ENCODE measurements around the gene FAM107B.

DNA sequence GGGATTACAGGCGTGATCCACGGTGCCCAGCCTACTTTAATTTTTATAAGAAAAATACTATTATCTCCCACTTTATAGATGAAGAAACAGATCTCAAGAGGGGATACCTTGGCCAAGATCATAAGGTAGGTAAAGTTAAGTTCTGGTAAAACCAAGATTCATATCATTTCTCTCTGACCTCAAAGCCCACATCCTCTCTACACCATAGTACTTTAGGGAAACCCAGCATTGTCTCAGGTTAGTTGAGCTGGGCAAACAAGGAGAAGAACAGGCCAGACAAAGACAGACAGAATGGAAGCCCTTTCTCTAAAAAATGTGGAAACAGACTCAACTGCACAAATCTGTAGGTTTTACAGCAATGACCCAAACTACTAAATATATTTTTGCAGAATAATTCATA, 246.2 kb downstream of the FAM107B start:
- no peak for TF ChIP-seq EZH2 (IDR thresholded peaks at IDR 0.05; ENCODE audit: low read depth, low read length, severe bottlenecking)
- TF ChIP-seq BRCA1 (IDR thresholded peaks at IDR 0.05; ENCODE audit: low read depth, low read length) = no peak
- TF ChIP-seq, protein P1, sequence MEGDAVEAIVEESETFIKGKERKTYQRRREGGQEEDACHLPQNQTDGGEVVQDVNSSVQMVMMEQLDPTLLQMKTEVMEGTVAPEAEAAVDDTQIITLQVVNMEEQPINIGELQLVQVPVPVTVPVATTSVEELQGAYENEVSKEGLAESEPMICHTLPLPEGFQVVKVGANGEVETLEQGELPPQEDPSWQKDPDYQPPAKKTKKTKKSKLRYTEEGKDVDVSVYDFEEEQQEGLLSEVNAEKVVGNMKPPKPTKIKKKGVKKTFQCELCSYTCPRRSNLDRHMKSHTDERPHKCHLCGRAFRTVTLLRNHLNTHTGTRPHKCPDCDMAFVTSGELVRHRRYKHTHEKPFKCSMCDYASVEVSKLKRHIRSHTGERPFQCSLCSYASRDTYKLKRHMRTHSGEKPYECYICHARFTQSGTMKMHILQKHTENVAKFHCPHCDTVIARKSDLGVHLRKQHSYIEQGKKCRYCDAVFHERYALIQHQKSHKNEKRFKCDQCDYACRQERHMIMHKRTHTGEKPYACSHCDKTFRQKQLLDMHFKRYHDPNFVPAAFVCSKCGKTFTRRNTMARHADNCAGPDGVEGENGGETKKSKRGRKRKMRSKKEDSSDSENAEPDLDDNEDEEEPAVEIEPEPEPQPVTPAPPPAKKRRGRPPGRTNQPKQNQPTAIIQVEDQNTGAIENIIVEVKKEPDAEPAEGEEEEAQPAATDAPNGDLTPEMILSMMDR (IDR thresholded peaks at IDR 0.05; ENCODE audit: control extremely low read depth in 1 of 3, insufficient read depth in 1 of 3, low read depth in 1 of 3, low read length in 3 of 3) = no peak
- TF ChIP-seq ATF3 (IDR thresholded peaks at IDR 0.05; ENCODE audit: insufficient read depth, low read depth, low read length) = no peak
- no peak for TF ChIP-seq CEBPB (IDR thresholded peaks at IDR 0.05; ENCODE audit: low read depth, low read length)
- no peak for TF ChIP-seq TAF1 (IDR thresholded peaks at IDR 0.05; ENCODE audit: low read depth, low read length)
- TF ChIP-seq POLR2A (IDR thresholded peaks at IDR 0.05; ENCODE audit: control extremely low read depth in 1 of 2, low read depth in 2 of 2, low read length in 2 of 2) = no peak
- TF ChIP-seq HDAC6 (IDR thresholded peaks at IDR 0.05; ENCODE audit: low read depth, low read length) = no peak
- TF ChIP-seq PHF8 (conservative IDR thresholded peaks at IDR 0.05; ENCODE audit: low read depth, low read length) = no peak
- no peak for TF ChIP-seq SIX5 (IDR thresholded peaks at IDR 0.05; ENCODE audit: low read depth, low read length)
- TF ChIP-seq CREB1 (IDR thresholded peaks at IDR 0.05) = no peak
- TF ChIP-seq GABPA (IDR thresholded peaks at IDR 0.05; ENCODE audit: borderline replicate concordance, insufficient read depth, low read length) = no peak
- TF ChIP-seq CHD1 (IDR thresholded peaks at IDR 0.05; ENCODE audit: low read depth, low read length) = no peak
- TF ChIP-seq EP300 (IDR thresholded peaks at IDR 0.05; ENCODE audit: borderline replicate concordance in 1 of 2, low read depth in 2 of 2, low read length in 2 of 2) = no peak

Data from H1 (cell line).